Stimulated activated CD4-positive, alpha-beta T cell treated with anti-CD3 and anti-CD28 coated beads, TNF-alpha, amount 100 ng/mL, for 1 hour (primary cell): ENCODE results near the gene GGT1.
"Not testable (repeated sequence)": the region's sequence is repeated elsewhere in the genome, so short reads cannot be mapped to it uniquely, and the experiment has no call there.

Source experiments
- DNase-seq, 3 donors: peaks; one replicate each; pipeline ENCODE4 v3.0.0-alpha.2; 2020; ENCODE audit warnings: low read depth in 3 of 3, low spot score in 1 of 3

Gene GGT1

GRCh38 chr22:24633231-24634023 is 30.4 kb downstream of the GGT1 start:
- not testable (repeated sequence) for DNase-seq

GRCh38 chr22:24634776-24635389 is 31.9 kb downstream of the GGT1 start:
- DNase-seq: not testable (repeated sequence)

GRCh38 chr22:24636513-24636912 is 33.5 kb downstream of the GGT1 start:
- not testable (repeated sequence) for DNase-seq

- DNase-seq: not testable (repeated sequence)
Measured at GRCh38 chr22:24642307-24642706, 39.3 kb downstream of the GGT1 start.

- DNase-seq: not testable (repeated sequence)
Measured at GRCh38 chr22:24644409-24644808, 41.4 kb downstream of the GGT1 start.

GRCh38 chr22:24645408-24646399 is 42.7 kb downstream of the GGT1 start:
- DNase-seq: not testable (repeated sequence)

GRCh38 chr22:24646756-24647155 is 43.8 kb downstream of the GGT1 start:
- not testable (repeated sequence) for DNase-seq

- not testable (repeated sequence) for DNase-seq
Measured at GRCh38 chr22:24649371-24649770, 46.4 kb downstream of the GGT1 start.

GRCh38 chr22:24650884-24651283 is 47.9 kb downstream of the GGT1 start:
- peak in 2 of 3 donors; percentile 13 to 35 for DNase-seq

- not testable (repeated sequence) for DNase-seq
Measured at GRCh38 chr22:24665395-24665794, 62.4 kb downstream of the GGT1 start.

GRCh38 chr22:24667904-24668303 is 64.9 kb downstream of the GGT1 start:
- DNase-seq: not testable (repeated sequence)

GRCh38 chr22:24672532-24672931 is 69.5 kb downstream of the GGT1 start:
- DNase-seq: not testable (repeated sequence)
